ENCODE measurements around the gene TBC1D8. TPM values are rescaled to one million over a fixed set of nuclear protein-coding genes. Genes with fewer than 3 reads are reported as not detected.

TBC1D8 gene
- total and polyA plus RNA-seq, 2 experiments from 2014 or later: 18.0 to 36.9 TPM

- no peak for TF ChIP-seq ZNF462 (CRISPR knock-in tag; IDR thresholded peaks at IDR 0.05)
- TF ChIP-seq NANOG (IDR thresholded peaks at IDR 0.05; ENCODE audit: borderline replicate concordance): no peak
Measured at GRCh38 chr2:101114268-101114783, 36.9 kb downstream of the TBC1D8 start (continued).

- Histone ChIP-seq H3K9me2 (ENCODE audit: insufficient read depth) (no peaks in the 10 kb centered on the region), H3F3A (replicated peaks; ENCODE audit: low read depth) (0 out of 2 replicates have a peak, but pooled peaks cover 7% of the 10 kb centered on the region), H3K4me3 (peak overlapping the region; percentile 45), H3K27ac (ENCODE audit: low read depth) (peak overlapping the region; percentile 97), H3K79me2 (replicated peaks; ENCODE audit: insufficient read depth) (peaks cover 81% of the 10 kb centered on the region), H4K20me1 (replicated peaks; ENCODE audit: insufficient read depth) (no peaks in the 10 kb centered on the region), H2AFZ (no peak overlapping the region), H3K36me3 (ENCODE audit: insufficient read depth) (no peaks in the 10 kb centered on the region), H3K27me3 (ENCODE audit: insufficient read depth) (no peaks in the 10 kb centered on the region), H3K4me2 (peak overlapping the region; percentile 70), H3K4me1 (ENCODE audit: insufficient read depth) (peaks cover 70% of the 10 kb centered on the region)
- peak; percentile 74 for TF ChIP-seq ETS1 (IDR thresholded peaks at IDR 0.05)
- no peak for TF ChIP-seq POLR2AphosphoS5 (IDR thresholded peaks at IDR 0.05; ENCODE audit: low read depth)
- TF ChIP-seq NANOG (IDR thresholded peaks at IDR 0.05; ENCODE audit: borderline replicate concordance): peak; percentile 57; the same call in 1 of the 2 replicates
- TF ChIP-seq STAT1 (IDR thresholded peaks at IDR 0.05; ENCODE audit: unreplicated experiment): no peak
- TF ChIP-seq ZNF331 (CRISPR knock-in tag; IDR thresholded peaks at IDR 0.05; ENCODE audit: low read depth): no peak
- Mint-ChIP-seq H3K36me3 (ENCODE audit: low read depth) (peaks cover 5% of the 10 kb centered on the region; the same call in 1 of the 3 replicates), H3K4me1 (peaks cover 68% of the 10 kb centered on the region), H3K27me3 (ENCODE audit: insufficient read depth, low read depth, poor library complexity) (peaks cover 6% of the 10 kb centered on the region), H3K4me3 (peak overlapping the region; percentile 56), H3K27ac (peak overlapping the region; percentile 89), H3K9me3 (no peaks in the 10 kb centered on the region)
- peak; percentile 68 for ATAC-seq
- peak; percentile 81 for DNase-seq (ENCODE audit: low spot score)
Measured at GRCh38 chr2:101113441-101114267, 37.5 kb downstream of the TBC1D8 start.

All from GM23338 (cell line).